HG02763 (cell line): ENCODE results near the gene PARPBP.
"Not testable (repeated sequence)": the region's sequence is repeated elsewhere in the genome, so short reads cannot be mapped to it uniquely, and the experiment has no call there.

Experiments used
- ATAC-seq: cut with Tn5 transposase; IDR thresholded peaks from one replicate; pipeline ENCODE4 v1.9.1; 2021; ENCODE audit warnings: mild to moderate bottlenecking, moderate library complexity; ENCODE audit not compliant: unreplicated experiment

The PARPBP gene

DNA sequence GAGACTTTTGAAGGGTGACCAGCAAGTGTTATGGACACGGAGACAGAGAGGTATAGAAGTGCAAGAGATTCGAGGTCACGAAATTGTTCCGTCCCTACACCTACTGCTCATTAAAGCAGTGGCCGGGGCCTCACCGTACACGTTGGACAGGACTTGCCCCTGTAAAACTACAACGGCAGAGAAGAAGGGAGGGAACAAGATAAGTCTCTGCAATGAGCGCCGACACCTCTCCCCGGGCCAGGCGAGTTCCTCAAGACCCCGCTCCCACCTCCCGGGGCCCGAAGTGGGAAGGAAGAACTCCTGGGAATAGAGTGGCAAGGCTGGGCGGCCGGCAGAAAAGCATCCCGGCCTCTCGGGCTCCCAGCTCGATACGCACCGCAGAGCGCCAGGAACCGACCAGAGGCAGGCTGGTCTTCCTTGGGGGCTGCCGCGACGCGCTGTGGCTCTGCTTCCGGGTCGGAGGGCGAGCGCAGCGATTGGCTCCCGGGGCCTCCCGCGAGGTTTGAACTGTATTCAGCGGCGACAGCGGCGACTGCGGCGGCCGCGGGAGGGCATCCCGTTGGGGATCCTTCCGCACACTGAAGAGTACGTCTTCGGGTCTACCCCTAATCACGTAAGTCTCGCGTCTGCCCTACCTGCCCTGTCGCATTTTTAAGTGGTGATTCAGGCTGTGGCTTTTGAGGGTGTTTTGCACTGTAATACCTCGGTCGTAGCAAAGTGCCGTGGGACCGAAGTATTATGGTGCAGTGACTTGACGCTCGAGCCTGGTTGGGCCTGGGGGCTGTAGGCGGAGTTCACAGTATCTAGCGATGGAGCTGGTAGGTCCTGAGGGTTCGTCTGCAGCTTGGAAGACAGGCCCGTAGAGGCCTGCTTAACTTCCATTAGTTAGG, at the start of gene PARPBP, which contains the start of gene NUP37:
TSS of gene PARPBP (plus strand) at position 510 of the 890 bp plus-strand sequence. CDS start 3,706 bp downstream, outside the sequence.
TSS of gene NUP37 (minus strand) at position 441 of the 890 bp plus-strand sequence. CDS start 1,596 bp downstream, outside the sequence.
- peak; percentile 96 for ATAC-seq

DNA sequence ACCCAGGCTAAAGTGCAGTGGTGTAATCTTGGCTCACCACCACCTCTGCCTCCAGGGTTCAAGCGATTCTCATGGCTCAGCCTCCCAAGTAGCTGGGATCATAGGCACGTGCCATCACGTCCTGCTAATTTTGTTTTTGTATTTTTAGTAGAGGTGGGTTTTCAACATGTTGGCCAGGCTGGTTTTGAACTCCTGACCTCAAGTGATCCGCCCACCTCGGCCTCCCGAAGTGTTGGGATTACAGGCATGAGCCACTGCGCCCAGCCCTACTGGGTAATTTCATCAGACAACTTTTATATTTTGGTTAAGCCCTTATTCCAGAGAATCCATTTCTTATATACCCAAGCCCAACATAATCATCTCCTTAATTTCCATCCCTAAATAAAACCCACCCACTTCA, 47.9 kb upstream of the PARPBP start:
- ATAC-seq: not testable (repeated sequence)

GRCh38 chr12:102080842-102081241, 39.1 kb upstream of the PARPBP start:
- ATAC-seq: no peak

- not testable (repeated sequence) for ATAC-seq
These were observed 30.7 kb upstream of the PARPBP start for GRCh38 chr12:102089228-102089835.

GRCh38 chr12:102093319-102093718, 26.7 kb upstream of the PARPBP start:
- no peak for ATAC-seq

GRCh38 chr12:102095677-102096263, 24.2 kb upstream of the PARPBP start:
- ATAC-seq: no peak

GRCh38 chr12:102096855-102097254, 23.1 kb upstream of the PARPBP start:
- ATAC-seq: no peak

- ATAC-seq: no peak
These were observed 13.1 kb upstream of the PARPBP start for GRCh38 chr12:102106905-102107304.

DNA sequence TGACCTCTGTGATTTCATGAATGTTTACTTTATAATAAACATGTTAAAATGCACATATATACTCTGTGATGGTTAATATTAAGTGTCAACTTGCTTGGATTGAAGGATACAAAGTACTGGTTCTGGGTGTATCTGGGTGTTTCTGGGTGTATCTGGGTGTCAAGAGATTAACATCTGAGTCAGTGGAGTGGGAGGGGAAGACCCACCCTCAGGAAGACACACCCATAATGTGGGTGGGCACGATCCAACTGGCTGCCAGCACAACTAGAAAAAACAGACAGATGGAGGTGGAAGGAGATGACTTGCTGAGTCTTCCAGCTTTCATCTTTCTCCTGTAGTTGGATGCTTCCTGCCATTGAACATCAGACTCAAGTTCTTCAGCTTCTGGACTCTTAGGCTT, 12.0 kb upstream of the PARPBP start:
- ATAC-seq: no peak

- ATAC-seq: no peak
These were observed 9.2 kb upstream of the PARPBP start for GRCh38 chr12:102110782-102111181.

DNA sequence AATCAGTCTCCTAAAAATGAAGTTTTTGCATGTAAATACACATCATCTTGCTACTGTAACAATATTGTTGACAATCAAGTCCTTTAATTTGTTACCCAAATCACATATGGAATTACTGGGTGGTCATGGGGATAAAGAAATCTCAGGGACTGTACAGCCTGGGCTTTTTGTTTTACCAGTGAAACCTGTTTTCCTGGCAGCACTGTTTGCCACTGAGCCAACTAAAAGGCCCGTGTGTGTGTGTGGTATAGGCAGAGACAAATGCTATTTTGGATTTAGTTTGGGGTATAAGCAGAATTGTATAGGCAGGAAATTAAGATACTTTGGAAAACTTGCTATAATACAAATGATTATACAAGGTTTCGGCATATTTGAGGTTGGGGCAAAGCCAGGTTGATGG, 5.8 kb upstream of the PARPBP start:
- ATAC-seq: no peak

DNA sequence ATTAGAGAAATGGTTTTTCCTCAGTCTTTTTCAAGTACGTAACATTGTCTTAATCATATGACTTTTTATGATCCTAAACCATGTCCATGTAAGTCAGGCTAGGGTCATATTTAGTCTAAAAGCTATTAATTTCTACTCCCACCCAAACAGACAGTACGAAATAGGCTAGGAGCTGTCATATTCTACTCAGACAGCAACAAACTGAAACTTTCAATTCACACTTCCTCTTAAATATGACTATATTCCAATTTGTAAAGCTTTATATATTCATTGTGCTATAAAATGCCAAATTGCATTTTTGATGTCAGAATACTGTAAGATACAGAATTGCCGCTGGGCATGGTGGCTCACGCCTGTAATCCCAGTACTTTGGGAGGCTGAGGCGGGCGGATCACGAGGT, 3.6 kb upstream of the PARPBP start:
- ATAC-seq: no peak

DNA sequence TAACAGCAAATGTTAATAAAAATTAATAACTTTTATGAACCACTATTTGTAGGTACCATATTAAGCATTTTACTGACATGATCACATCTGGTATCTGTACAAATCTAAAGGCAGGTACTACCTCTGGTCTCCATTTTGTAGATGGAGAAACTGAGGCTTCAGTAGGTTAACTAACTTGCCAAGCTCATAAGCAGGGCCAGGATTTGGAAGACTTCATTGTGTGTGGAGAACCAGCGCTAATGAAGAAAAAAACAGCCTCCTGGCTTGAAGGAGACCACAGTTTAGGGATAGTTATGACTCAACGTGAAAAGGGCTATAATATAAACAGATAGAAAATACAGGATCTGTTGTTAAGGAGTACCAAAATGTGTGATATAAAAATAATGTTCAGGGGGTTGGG, 1.1 kb upstream of the PARPBP start:
- no peak for ATAC-seq

DNA sequence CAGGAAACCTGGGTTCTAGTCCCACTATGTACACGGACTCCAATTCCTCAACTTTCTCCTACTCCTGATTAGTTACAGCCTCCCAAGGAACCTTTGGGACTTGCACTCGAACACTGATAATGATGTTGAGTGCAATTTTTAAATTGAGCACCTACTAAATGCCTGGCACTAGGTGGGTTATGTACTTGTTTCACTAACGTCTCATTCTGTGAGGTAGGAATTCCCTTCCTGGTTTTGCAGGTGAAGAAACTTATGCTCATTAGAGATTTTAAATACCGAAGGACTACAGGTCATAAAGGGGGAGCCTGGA, 536 bp downstream of the PARPBP start:
- no peak for ATAC-seq

GRCh38 chr12:102120886-102121285, 903 bp downstream of the PARPBP start:
- ATAC-seq: no peak

DNA sequence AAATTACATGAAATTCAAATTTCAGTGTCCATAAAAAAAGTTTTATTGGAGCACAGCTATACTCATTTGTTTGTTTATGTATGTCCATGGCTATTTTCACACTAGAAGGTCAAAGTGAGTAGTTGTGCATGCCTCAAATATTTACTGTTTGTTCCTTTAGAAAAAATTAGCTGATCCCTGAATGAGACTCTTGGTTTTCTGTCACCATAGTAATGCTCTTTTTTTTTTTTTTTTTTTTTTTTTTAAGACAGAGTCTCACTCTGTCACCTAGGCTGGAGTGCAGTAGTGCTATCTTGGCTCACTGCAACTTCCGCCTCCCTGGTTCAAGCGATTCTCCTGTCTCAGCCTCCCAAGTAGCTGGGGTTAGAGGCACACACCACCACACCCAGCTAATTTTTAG, 1.3 kb downstream of the PARPBP start:
- ATAC-seq: not testable (repeated sequence)

- ATAC-seq: not testable (repeated sequence)
These were observed 10.7 kb downstream of the PARPBP start for GRCh38 chr12:102130720-102131119.

GRCh38 chr12:102131442-102131841, 11.5 kb downstream of the PARPBP start:
- not testable (repeated sequence) for ATAC-seq

DNA sequence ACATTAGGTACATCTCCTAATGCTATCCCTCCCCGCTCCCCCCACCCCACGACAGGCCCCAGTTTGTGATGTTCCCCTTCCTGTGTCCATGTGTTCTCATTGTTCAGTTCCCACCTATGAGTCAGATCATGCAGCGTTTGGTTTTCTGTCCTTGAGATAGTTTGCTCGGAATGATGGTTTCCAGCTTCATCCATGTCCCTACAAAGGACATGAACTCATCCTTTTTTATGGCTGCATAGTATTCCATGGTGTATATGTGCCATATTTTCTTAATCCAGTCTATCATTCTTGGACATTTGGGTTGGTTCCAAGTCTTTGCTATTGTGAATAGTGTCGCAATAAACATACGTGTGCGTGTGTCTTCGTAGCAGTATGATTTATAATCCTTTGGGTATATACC, 17.6 kb downstream of the PARPBP start:
- not testable (repeated sequence) for ATAC-seq

GRCh38 chr12:102142866-102143373, 22.9 kb downstream of the PARPBP start:
- not testable (repeated sequence) for ATAC-seq

DNA sequence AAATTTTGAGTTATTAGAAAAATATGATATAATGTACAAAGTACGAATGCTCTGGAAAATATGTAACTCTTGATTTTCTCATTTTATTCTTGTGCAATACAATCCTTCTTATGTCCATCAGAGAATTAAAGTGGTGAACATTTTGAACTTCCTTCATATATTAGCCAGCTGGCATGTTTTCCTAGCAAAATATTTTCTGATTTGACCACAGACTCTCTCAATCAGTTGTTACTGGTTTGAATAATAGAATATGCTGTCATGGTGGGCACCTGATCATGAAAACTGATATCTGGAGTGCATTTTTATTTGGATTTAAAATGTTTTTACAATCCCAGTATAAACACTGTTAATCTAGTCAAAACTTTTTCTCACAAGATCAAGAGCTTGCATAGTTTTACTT, 24.2 kb downstream of the PARPBP start:
- no peak for ATAC-seq
